IPS-18c (cell line): ENCODE results near the gene DNMT3A.

Experiments
- H3K4me3 ChIP-seq: 2 replicates; pipeline ENCODE4 v1.7.0; 2013; ENCODE audit warnings: low read depth, mild to moderate bottlenecking, low read length, moderate library complexity; ENCODE audit not compliant: insufficient read depth
- H3K9me3 ChIP-seq: one replicate; pipeline ENCODE4 v1.6.1; 2013; ENCODE audit warnings: mild to moderate bottlenecking, low read length, moderate library complexity; ENCODE audit not compliant: control insufficient read depth, insufficient read depth

Gene DNMT3A

GRCh38 chr2:25336383-25336841 is 5.3 kb downstream of the DNMT3A start:
- H3K4me3 ChIP-seq = peak overlapping the region; percentile 24; the same call in 1 of the 2 replicates
- H3K9me3 ChIP-seq = no peaks in the 10 kb centered on the region

DNA sequence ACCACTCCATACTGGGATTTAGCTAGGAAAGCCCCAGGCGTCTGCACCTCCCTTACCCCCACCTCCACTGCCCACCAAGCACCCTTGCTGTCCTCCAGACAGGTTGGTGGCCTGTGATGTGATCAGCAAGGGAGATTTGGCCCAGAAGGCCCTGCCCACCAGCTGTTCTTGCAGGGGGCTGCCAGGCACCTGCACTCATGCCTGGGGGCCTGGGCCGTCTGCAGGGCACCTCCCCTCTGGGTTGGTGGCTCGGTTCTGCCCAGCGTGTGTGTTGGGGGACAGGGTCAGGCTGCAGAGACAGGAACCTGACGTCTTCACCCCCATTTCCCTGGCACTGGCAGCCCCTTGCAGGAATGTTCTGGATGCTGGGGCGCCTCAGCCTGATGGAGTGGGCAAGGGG is 5.8 kb downstream of the DNMT3A start:
- H3K4me3 ChIP-seq = peak overlapping the region; percentile 20; the same call in 1 of the 2 replicates
- no peaks in the 10 kb centered on the region for H3K9me3 ChIP-seq

GRCh38 chr2:25335204-25335603 is 6.5 kb downstream of the DNMT3A start:
- Histone ChIP-seq H3K4me3 (no peak overlapping the region), H3K9me3 (no peaks in the 10 kb centered on the region)

- Histone ChIP-seq H3K4me3 (no peak overlapping the region), H3K9me3 (no peaks in the 10 kb centered on the region)
These were observed 7.2 kb downstream of the DNMT3A start for GRCh38 chr2:25334482-25334881.

- Histone ChIP-seq H3K9me3 (no peaks in the 10 kb centered on the region), H3K4me3 (no peak overlapping the region)
These were observed 7.7 kb downstream of the DNMT3A start for GRCh38 chr2:25333981-25334380.

- Histone ChIP-seq H3K4me3 (no peak overlapping the region), H3K9me3 (no peaks in the 10 kb centered on the region)
These were observed 9.2 kb downstream of the DNMT3A start for GRCh38 chr2:25332571-25332970.

DNA sequence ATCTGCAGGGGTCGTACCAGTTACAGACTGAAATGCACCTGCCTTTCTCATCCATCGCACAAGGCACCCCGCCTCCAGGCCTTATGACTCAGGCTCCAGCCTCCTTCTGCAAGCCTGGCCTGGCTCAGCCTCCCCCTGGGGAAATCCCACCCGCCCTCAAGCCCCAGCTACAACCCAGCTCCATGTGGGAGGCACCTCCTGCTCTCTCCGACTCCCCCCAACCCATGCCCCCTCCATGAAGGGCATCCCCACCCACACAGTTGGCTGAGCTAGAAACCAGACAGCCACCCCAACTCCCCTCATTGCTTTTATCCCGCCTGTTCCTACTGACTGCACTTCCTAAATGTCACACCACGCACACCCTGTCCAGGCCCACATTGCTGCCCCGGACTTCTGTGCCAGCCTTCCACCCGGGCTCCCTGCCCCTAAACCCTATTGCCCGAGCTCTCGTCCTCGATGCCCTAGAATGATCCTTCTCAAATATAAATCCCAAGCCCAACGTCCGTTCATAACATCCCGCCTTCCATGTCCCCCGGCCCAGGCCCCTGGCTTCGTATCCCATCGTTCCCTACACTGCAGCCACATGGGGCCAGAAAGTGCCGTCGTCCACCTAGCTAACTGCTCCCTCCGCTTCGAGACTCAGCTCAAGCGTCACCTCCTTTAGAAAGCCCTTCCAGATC is 9.9 kb downstream of the DNMT3A start:
- Histone ChIP-seq H3K9me3 (peaks cover 2% of the 10 kb centered on the region), H3K4me3 (no peak overlapping the region)

DNA sequence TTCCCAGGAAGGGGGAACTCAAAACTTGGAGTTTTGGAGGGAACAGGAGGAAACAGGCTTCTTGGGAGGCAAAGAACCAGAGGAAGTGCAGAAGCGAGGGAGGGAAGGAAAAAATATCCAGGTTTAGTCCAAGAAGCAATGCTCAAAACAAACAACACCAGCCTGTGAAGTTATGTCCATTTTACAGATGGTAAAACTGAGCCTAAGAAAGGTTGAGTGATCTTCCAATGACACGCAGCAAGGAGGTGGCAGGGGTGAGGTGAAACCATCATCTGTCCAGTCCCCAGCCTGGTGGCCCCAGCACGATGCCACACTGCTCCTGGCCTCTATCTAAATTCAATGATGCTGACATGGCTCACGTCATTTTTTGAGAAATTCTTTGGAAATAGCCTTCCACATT is 10.8 kb downstream of the DNMT3A start:
- Histone ChIP-seq H3K4me3 (no peak overlapping the region), H3K9me3 (peaks cover 5% of the 10 kb centered on the region)

- peaks cover 5% of the 10 kb centered on the region for H3K9me3 ChIP-seq
- H3K4me3 ChIP-seq = no peak overlapping the region
These were observed 11.5 kb downstream of the DNMT3A start for GRCh38 chr2:25330273-25330672.

DNA sequence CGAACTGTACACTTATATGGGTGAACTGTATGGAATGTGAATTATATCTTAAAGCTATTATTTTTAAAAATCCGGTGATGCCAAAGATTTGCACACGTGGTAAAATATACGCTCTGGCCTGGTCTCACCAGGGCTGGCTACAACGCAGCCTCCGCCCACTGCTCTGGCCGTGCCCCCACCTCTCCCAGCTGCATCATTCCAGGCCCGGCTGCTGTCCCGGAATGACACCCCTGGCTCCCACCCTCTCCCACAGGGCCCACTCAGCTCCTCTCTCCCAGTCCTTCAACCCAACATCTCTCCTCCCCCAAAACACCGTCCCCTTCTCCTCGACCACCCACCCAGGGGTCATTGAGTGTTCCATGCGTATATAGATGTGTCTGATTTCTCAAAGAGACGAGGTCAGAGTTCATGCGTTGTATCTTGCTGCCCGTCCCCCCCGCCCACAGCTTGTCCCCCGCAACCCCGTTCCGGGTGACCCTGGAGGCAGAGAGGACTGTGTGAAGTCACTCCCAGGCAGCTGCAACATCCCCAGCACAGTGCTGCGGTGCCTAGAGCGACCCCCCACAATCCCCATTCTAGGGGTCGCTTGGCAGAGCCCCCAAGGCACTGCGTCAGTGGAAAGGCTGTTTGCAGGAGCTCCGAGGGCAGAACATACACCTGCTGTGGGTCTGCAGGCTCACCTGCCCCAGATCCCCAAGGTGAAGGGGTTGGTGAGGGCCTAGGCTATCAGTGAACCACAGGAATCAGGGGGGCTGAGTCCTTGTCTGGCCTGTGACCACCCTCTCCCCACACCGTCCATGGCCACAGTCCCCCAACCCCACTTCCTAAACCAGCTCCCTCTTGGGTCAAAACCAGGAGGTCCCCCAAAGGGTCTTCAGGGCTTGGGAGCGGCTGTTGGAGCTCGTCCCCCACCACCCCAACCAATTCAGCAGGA is 13.3 kb downstream of the DNMT3A start:
- Histone ChIP-seq H3K9me3 (peaks cover 5% of the 10 kb centered on the region), H3K4me3 (no peak overlapping the region)

GRCh38 chr2:25326326-25327013 is 15.3 kb downstream of the DNMT3A start:
- no peak overlapping the region for H3K4me3 ChIP-seq
- H3K9me3 ChIP-seq = peaks cover 8% of the 10 kb centered on the region

GRCh38 chr2:25324905-25325592 is 16.7 kb downstream of the DNMT3A start:
- no peak overlapping the region for H3K4me3 ChIP-seq
- peaks cover 8% of the 10 kb centered on the region for H3K9me3 ChIP-seq

DNA sequence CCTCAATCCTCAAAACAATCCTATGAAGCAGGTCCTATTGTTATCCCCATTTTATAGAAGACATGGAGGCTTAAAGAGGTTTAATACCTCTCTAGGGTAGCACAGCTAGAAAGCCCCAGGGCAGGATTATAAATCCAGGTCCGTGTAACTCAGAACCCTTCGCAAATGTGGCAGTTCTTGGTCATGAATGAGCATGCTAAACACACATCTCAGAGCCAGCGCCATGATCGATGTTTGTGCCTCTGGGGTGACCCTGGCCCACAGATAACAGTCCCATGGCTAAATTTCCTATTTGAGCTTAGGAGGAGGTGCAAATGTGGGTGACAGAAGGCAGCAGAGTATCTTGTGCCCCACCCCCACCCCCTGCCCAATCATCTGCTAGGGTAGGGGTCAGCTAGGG is 17.5 kb downstream of the DNMT3A start:
- peaks cover 8% of the 10 kb centered on the region for H3K9me3 ChIP-seq
- H3K4me3 ChIP-seq = no peak overlapping the region

DNA sequence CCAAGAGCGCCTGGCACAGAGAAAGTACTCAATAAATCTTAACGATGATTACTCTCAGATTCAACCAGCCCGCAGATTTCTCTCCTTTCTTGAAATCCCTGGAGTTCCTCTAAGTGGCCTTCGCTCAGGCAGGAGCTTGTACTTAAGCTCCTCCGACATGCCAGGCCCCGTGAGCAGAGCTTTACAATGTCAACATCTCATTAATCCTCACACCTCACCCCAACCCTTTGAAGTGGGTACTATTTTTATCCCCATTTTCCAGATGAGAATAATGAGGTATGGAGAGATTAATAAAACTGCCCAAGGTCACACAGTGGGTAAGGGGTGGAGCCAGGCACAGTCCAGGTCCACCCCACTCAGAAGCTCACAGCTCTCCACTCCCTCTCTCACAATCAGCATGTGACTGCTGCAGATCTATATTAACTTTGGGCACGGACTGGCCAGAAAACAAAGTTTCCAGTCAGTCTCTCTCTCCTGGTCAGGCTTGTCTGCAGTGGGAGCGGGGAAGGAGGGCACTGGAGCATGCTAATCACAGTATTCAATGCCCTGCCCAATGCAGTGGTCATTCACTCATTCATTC is 18.0 kb downstream of the DNMT3A start:
- Histone ChIP-seq H3K4me3 (no peak overlapping the region), H3K9me3 (peaks cover 8% of the 10 kb centered on the region)

DNA sequence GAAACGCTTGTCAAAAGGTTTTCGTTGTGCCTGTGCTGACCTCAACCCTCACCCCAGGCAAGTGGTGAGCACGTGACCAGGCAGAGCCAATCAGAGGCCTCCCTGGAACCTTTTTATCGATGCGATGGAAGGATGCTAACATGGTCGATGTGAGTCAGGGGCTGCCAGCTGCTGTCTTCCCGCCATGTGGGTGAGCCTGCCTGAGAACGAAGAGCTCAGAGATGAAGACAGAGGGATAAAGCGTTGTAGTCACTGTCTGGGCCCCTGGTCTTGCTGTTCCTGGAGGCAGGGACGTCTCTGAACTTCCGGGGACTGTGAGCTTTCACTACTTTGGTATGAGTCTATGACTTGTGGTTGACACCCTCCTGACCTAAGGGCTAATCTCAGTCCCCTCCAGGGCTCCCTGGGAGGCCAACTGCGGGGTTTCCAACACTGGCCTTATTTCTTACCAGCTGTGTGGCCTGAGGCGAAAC is 18.6 kb downstream of the DNMT3A start:
- Histone ChIP-seq H3K4me3 (no peak overlapping the region), H3K9me3 (peaks cover 8% of the 10 kb centered on the region)

- H3K4me3 ChIP-seq = no peak overlapping the region
- peaks cover 8% of the 10 kb centered on the region for H3K9me3 ChIP-seq
These were observed 19.4 kb downstream of the DNMT3A start for GRCh38 chr2:25322312-25322711.

DNA sequence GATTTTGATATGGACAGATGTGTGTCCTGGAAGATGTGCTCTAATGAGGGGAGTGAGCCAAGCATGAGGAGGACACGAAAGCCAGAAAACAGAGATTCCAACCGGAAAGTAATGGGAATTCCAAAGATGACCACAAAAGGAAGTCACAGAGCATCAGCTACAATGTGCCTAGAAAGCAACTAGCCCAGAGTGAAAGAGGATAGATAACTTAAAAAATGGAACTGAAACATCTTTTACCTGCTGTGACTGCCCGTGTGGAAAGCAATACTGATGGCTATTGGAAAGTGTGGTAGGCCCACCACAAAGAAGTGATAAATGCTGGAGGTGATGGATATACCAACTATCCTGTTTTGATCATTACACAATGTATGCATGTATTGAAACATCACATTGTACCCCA is 21.6 kb downstream of the DNMT3A start:
- Histone ChIP-seq H3K4me3 (no peak overlapping the region), H3K9me3 (peaks cover 3% of the 10 kb centered on the region)
